ENCODE results near the gene EPN2.
"Not testable (repeated sequence)": the region's sequence is repeated elsewhere in the genome, so short reads cannot be mapped to it uniquely, and the experiment has no call there.

EPN2 gene

DNA sequence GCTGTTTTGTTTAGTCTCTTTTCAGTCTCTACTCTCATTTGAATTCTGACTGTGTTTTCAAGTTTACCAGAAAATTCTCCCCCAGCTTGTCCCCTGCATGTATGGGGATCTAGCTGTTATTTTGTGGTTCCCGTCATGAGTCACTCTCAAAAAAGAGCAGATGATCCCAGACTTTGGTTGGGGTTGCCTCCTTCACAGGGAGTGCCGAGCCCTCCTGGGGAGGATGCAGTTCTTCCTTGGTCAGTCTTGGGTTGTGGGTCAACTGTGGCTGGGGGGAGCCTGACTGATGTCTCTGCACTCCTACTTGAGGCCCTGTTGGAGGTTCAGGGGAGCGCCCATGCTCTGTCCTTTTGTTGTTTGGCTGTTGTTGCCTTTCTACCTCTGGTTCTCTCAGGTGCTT is 37.7 kb downstream of the EPN2 start:
- H3K4me3 ChIP-seq (replicated peaks; ENCODE audit: low read depth, low read length): no peak overlapping the region
- TF ChIP-seq, protein P1, sequence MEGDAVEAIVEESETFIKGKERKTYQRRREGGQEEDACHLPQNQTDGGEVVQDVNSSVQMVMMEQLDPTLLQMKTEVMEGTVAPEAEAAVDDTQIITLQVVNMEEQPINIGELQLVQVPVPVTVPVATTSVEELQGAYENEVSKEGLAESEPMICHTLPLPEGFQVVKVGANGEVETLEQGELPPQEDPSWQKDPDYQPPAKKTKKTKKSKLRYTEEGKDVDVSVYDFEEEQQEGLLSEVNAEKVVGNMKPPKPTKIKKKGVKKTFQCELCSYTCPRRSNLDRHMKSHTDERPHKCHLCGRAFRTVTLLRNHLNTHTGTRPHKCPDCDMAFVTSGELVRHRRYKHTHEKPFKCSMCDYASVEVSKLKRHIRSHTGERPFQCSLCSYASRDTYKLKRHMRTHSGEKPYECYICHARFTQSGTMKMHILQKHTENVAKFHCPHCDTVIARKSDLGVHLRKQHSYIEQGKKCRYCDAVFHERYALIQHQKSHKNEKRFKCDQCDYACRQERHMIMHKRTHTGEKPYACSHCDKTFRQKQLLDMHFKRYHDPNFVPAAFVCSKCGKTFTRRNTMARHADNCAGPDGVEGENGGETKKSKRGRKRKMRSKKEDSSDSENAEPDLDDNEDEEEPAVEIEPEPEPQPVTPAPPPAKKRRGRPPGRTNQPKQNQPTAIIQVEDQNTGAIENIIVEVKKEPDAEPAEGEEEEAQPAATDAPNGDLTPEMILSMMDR (IDR thresholded peaks at IDR 0.05; ENCODE audit: low read depth, low read length, missing control alignments): no peak
- no peak for DNase-seq (ENCODE audit: extremely low read depth, low read depth)

DNA sequence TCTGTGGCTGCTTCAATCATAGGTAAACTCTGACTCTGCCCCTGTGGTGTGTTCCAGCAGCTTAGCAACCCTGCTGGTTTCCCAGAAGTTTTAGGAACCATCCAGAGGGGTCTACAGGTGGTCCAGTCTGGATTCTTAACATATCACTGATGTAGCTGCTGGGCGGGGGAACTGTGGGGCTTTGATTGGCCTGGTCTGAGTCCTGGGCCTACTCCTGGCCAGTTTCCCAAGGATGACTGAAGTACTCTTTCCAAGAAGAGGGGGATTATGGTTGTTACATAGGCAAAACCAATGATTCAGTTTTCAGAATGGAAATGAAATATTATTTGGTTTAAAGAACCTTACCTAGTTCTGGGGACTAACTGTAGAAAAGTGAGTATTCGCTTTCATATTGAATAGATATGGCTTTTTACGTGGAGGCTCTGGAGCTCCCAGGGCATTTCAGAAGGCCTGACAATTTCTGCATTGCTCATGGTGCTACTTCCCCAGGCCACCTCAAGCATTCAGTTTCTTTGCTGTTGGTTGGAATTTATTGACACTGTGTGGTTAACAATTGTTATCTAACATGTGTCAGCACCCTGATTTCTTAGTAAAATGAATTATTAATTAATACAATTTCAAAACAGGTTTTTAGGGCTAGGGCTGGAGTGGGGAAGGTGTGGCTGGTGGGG is 38.4 kb downstream of the EPN2 start:
- TF ChIP-seq, protein P1 (IDR thresholded peaks at IDR 0.05; ENCODE audit: low read depth, low read length, missing control alignments): no peak
- H3K4me3 ChIP-seq (replicated peaks; ENCODE audit: low read depth, low read length): no peak overlapping the region
- DNase-seq (ENCODE audit: extremely low read depth, low read depth): no peak

DNA sequence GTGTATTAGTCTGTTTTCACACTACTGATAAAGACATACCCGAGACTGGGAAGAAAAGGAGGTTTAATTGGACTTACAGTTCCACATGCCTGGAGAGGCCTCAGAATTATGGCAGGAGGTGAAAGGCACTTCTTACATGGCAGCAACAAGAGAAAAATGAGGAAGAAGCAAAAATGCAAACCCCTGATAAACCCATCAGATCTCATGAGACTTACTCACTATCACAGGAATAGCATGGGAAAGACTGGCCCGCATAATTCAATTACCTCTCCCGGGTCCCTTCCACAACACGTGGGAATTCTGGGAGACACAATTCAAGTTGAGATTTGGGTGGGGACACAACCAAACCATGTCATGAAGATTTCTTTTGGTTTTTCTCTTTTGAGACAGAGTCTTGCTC is 41.1 kb downstream of the EPN2 start:
- not testable (repeated sequence) for DNase-seq (ENCODE audit: extremely low read depth, low read depth)

DNA sequence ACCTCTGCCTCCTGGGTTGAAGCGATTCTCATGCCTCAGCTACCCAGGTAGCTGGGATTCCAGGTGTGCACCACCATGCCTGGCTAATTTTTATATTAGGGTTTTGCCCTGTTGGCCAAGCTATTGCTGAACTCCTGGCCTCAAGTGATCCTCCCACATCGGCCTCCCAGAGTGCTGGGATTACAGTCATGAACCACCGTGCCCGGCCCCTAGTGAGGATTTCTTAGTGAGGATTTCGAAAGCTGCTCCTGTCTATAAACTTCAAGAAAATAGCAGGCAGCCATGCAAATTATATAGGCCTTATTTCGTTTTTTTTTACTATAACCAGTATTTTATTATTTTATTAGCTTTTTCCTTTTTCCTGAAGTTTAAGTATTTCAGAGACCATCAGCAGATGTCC is 41.6 kb downstream of the EPN2 start:
- no peak overlapping the region for H3K4me3 ChIP-seq (replicated peaks; ENCODE audit: low read depth, low read length)
- TF ChIP-seq, protein P1 (IDR thresholded peaks at IDR 0.05; ENCODE audit: low read depth, low read length, missing control alignments): no peak
- DNase-seq (ENCODE audit: extremely low read depth, low read depth): no peak

More for the DNA sequence above, 41.1 kb downstream of the EPN2 start:
- not testable (repeated sequence) for H3K4me3 ChIP-seq (replicated peaks; ENCODE audit: low read depth, low read length)

DNA sequence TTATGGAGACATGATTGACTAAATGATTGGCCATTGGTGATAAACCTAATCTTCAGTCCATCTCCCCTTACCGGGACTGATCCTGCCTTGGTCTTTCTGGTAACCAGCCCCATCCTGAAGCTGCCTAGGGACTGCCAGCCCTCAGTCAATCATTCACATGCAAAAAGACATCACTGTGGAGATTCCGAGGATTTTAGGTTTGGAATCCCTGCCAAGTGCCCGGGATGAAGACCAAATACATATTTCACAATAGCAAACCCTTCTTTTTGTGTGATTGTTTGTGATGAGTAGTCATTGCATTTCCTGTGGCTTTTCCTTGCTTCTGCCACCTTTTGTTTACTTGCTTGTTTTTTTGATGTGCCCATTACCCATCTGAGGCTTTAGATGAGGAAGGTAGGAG is 44.0 kb downstream of the EPN2 start:
- DNase-seq (ENCODE audit: extremely low read depth, low read depth): no peak
- H3K4me3 ChIP-seq (replicated peaks; ENCODE audit: low read depth, low read length): no peak overlapping the region
- TF ChIP-seq, protein P1 (IDR thresholded peaks at IDR 0.05; ENCODE audit: low read depth, low read length, missing control alignments): no peak

DNA sequence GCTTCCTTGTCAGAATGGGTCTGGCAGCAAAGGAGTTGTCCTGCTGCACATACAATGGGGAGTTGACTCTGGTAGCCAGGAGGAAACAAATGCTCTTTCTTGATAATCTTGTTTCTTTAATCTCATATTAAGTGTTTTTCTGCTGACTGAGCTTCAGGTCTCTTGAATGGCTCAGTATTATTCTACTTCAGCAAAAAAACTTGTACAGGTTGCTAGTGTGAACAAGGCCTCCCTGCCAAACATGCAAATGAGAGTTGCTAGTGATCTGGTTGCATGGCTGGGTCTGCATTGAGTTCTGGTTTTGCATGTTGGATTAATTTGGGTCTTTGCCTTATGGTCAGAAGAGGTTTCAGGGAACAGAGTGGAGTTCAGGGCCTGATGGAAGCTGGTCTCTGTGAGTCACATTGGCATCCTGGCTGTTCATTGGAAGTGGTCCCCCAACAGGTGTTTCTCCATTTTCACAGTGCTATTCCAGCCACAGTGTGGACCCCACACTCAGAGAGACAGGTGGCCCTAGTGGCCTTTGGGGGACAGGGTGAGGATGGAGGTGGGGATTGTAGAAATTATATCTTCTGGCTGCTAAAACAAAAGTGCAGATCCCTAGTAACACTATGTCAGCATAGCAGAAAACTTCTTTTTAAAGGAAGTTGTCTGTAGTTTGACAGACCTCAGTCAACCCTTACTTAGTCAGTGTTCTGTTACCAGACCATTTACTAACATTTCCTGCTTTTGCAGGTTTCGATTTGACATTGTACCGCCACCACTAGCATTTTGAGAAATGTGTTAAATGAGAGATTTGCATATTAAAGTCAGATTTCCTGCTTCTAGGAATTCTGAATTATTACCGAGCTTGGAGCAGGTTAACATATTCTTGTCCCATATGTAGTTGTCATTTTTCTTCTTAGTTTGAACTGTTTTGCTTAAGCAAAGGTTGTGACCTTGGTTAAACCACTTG is 47.1 kb downstream of the EPN2 start:
- DNase-seq (ENCODE audit: extremely low read depth, low read depth): no peak

More for the DNA sequence above, 47.1 kb downstream of the EPN2 start:
- TF ChIP-seq, protein P1 (IDR thresholded peaks at IDR 0.05; ENCODE audit: low read depth, low read length, missing control alignments): no peak
- H3K4me3 ChIP-seq (replicated peaks; ENCODE audit: low read depth, low read length): no peak overlapping the region

Measured in HFF-Myc (cell line).